ENCODE results near the gene MARCKSL1. TPM values are rescaled to one million over a fixed set of nuclear protein-coding genes. Genes with fewer than 3 reads are reported as not detected.
A peak's percentile ranks its signal among the peaks of the same experiment; 100 is the strongest.
"Not testable (repeated sequence)": the region's sequence is repeated elsewhere in the genome, so short reads cannot be mapped to it uniquely, and the experiment has no call there.

The MARCKSL1 gene
- total RNA-seq, 1 donor, result 32.4 TPM

GRCh38 chr1:32361308-32361673 lies 25.3 kb upstream of the MARCKSL1 start:
- H3K4me3 ChIP-seq (ENCODE audit: low read depth, low read length), result no peak overlapping the region
- DNase-seq (ENCODE audit: low read depth), result no peak
- TF ChIP-seq, protein P1, sequence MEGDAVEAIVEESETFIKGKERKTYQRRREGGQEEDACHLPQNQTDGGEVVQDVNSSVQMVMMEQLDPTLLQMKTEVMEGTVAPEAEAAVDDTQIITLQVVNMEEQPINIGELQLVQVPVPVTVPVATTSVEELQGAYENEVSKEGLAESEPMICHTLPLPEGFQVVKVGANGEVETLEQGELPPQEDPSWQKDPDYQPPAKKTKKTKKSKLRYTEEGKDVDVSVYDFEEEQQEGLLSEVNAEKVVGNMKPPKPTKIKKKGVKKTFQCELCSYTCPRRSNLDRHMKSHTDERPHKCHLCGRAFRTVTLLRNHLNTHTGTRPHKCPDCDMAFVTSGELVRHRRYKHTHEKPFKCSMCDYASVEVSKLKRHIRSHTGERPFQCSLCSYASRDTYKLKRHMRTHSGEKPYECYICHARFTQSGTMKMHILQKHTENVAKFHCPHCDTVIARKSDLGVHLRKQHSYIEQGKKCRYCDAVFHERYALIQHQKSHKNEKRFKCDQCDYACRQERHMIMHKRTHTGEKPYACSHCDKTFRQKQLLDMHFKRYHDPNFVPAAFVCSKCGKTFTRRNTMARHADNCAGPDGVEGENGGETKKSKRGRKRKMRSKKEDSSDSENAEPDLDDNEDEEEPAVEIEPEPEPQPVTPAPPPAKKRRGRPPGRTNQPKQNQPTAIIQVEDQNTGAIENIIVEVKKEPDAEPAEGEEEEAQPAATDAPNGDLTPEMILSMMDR (IDR thresholded peaks at IDR 0.05; ENCODE audit: insufficient read depth, low read depth, low read length), result no peak

DNA sequence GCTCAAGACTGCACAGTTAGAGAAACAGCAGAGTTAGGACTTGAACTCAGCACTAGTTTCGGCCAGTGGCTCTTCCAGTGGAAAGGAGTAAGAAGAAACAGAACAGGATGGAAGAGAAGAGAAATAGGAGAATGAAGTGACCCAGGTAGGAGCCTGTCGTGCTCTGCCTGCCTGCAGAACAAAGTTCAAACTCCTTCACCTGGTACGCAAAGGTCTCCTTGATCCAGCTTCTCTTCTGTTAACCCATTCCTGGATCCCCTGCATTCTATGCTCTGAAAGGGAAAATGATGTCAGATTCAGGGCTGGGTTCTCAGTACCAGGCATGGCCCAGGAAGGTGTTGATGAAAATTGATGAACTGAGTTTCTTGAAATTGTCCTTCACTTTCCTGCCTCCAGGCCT lies 22.4 kb upstream of the MARCKSL1 start:
- H3K4me3 ChIP-seq (ENCODE audit: low read depth, low read length), result no peak overlapping the region
- TF ChIP-seq, protein P1 (IDR thresholded peaks at IDR 0.05; ENCODE audit: insufficient read depth, low read depth, low read length), result no peak
- no peak for DNase-seq (ENCODE audit: low read depth)

- TF ChIP-seq, protein P1 (IDR thresholded peaks at IDR 0.05; ENCODE audit: insufficient read depth, low read depth, low read length), result no peak
- DNase-seq (ENCODE audit: low read depth), result no peak
Measured at GRCh38 chr1:32357614-32358013, 21.6 kb upstream of the MARCKSL1 start.

GRCh38 chr1:32356478-32356877 lies 20.4 kb upstream of the MARCKSL1 start:
- no peak overlapping the region for H3K4me3 ChIP-seq (ENCODE audit: low read depth, low read length)
- TF ChIP-seq, protein P1 (IDR thresholded peaks at IDR 0.05; ENCODE audit: insufficient read depth, low read depth, low read length), result no peak
- DNase-seq (ENCODE audit: low read depth), result no peak

More at GRCh38 chr1:32357614-32358013, 21.6 kb upstream of the MARCKSL1 start:
- no peak overlapping the region for H3K4me3 ChIP-seq (ENCODE audit: low read depth, low read length)

- not testable (repeated sequence) for H3K4me3 ChIP-seq (ENCODE audit: low read depth, low read length); DNase-seq (ENCODE audit: low read depth)
Measured at GRCh38 chr1:32355778-32356177, 19.7 kb upstream of the MARCKSL1 start.

GRCh38 chr1:32353886-32354570 lies 18.0 kb upstream of the MARCKSL1 start:
- DNase-seq (ENCODE audit: low read depth), result peak; percentile 90
- TF ChIP-seq, protein P1 (IDR thresholded peaks at IDR 0.05; ENCODE audit: insufficient read depth, low read depth, low read length), result no peak
- no peak overlapping the region for H3K4me3 ChIP-seq (ENCODE audit: low read depth, low read length)

- H3K4me3 ChIP-seq (ENCODE audit: low read depth, low read length), result no peak overlapping the region
- TF ChIP-seq, protein P1 (IDR thresholded peaks at IDR 0.05; ENCODE audit: insufficient read depth, low read depth, low read length), result no peak
- no peak for DNase-seq (ENCODE audit: low read depth)
Measured at GRCh38 chr1:32353431-32353830, 17.4 kb upstream of the MARCKSL1 start.
